Measurements from ENCODE around the gene SSR3.

SSR3 gene

GRCh38 chr3:156535162-156535627 lies 19.7 kb downstream of the SSR3 start:
- peak; percentile 16 for DNase-seq

GRCh38 chr3:156533205-156533604 lies 21.7 kb downstream of the SSR3 start:
- no peak for DNase-seq

GRCh38 chr3:156532730-156533129 lies 22.2 kb downstream of the SSR3 start:
- DNase-seq: no peak

- DNase-seq: no peak
These were observed 23.9 kb downstream of the SSR3 start for GRCh38 chr3:156530980-156531379.

GRCh38 chr3:156527060-156527459 lies 27.9 kb downstream of the SSR3 start:
- DNase-seq: no peak

GRCh38 chr3:156525808-156526207 lies 29.1 kb downstream of the SSR3 start:
- DNase-seq: no peak

DNA sequence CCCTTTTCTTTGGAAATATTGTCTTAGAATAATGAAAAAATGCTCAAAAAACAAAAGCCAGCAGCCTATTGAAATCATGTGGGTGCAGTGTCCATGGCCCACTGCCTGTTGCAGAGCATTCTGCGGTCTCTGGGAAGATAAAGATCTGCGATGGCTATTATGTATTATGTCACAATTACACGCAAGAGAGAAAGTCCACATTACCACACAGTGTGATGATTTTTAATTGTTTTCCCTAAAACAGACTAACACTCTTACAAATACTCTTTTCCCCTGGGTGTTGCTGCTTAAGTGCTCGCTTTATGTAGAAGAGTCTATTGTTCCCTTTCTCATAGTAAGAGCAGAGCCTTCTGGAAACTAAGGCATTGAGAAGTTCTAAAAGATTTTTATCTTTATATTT lies 32.2 kb downstream of the SSR3 start:
- DNase-seq: peak; percentile 16

- no peak for DNase-seq
These were observed 35.2 kb downstream of the SSR3 start for GRCh38 chr3:156519758-156520162.

DNA sequence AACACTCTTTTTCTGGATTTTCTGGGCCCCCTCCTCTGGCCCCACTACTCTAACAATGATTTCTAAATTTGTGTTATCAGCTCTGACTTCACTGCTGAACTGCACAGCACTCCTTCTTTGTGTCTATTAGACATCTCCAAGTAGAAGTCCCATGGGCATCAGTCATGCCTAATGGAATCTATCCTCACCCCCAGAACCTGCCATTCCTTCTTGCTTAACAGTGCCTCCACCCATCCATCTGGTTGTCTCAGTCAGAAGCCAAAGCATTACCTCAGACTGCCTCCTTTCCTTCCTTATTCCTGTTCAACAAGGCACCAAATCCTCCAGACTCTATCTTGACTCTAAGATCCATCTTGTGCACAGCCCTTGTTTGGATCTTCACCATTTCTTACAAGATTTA lies 36.2 kb downstream of the SSR3 start:
- DNase-seq: peak; percentile 3

GRCh38 chr3:156516961-156517360 lies 38.0 kb downstream of the SSR3 start:
- no peak for DNase-seq

DNA sequence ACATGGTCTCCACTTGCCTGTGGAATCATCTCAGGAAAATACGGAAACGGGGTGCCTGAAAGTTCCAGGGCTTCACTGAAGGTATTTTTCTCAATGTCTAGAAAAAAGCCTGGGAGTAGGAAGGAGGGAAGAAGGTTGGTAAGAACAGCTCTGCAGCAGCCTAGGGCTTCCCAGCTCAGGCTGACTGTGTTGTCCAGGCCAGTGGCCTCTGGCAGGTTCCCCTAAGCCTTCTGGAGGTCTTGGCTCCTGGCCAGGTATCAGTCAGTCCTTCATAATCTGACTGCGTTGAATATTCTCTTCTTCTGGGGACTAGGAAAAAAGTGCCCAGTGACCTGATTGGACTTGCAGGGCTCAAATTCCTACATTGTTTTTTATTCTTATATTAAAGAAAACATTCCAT lies 38.6 kb downstream of the SSR3 start:
- DNase-seq: peak; percentile 12

DNA sequence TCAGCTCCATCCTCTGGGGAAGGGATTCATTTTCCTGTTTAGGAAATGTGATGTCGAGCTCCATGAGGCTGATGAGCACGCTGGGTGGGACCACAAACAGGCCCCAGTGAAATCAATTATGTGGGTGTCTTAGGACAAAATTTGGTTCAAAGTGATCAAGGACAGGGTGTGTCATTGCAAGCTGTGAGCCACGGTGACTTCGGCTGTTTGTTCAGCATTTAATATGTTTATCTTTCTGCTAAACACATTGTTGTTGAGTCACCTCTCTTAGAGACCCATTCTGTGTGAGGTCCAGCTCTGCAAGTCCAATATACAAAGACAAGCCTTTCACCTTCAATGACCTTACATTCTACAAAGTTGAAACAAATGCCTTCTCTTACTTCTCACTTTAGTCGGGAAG lies 41.3 kb downstream of the SSR3 start:
- DNase-seq: peak; percentile 47

GRCh38 chr3:156511987-156512677 lies 42.8 kb downstream of the SSR3 start:
- DNase-seq: peak; percentile 3

DNA sequence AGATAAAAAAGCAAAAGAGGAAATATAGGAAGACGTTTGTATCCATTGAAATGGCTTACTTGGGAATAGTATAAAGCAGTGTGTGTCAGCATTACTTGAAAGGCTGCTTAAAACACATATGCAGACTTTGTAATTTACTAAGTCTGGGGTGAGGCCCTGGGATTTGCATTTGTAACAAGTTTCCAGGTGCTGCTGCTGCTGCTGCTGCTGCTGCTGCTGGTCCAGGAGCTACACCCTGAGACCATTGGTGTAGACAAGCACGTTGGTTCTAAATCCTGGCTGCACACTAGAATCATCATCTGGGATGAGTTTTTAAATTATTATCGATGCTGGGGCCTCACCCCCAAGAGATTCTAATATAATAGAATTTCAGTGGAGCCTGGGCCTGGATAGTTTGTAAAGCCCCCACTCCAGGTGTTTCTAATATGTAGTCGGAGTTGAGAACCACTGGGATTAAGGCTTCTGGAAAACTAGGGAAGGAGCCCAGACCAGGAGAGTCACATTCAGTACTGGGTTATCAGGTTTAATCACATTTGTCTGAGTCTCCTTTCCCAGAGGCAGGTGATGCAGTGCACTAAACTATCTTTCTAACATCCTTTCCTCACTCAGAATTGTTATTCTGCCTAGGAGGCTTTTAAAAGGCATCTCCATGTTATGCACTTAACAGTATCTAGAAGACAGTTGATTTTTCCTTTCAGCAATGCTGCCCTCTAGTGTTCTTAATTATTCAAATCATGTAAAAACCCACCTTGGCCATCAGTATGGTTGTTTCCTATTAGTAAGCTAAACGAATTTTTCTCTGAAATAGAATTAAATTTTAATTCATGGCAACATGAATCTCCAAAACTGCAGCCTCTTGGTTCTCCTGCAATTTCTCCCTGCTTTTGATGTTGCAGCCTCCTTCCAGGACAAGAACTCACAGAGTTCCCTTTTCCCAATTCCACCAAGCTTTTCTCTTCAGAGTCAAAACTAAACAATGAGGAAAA lies 45.4 kb downstream of the SSR3 start:
- DNase-seq: peak; percentile 50

DNA sequence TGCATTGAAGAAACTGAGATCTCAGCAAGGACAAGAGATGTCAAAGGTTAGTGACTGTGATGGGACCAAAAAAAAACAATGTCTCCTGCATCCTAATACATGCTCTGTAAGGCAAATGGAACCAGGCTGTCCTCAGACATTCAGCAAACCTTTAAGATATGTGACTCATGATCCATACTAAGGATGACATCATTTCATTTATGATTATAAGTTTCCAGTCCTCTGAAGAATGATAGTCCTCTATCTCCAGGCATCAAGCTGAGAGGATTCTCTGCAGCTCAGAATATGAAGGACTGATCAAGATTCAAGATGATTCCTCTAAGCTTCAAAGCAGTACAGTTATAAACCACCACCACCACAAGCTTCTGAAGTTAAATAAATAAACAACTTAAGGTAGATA lies 47.6 kb downstream of the SSR3 start:
- no peak for DNase-seq

DNA sequence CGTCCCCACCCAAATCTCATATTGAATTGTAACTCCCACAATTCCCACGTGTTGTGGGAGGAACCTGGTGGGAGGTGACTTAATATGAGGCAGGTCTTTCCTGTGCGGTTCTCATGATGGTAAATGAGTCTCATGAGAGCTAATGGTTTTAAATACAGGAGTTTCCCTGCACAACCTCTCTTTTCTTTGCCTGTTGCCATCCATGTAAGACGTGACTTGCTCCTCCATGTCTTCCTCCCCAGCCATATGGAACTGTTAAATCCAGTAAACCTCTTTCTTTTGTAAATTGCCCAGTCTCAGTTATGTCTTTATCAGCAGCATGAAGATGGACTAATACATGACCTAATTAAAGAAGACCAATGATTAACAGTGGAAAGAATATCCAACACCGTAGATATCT lies 56.6 kb downstream of the SSR3 start:
- no peak for DNase-seq

- no peak for DNase-seq
These were observed 57.6 kb downstream of the SSR3 start for GRCh38 chr3:156497326-156497725.

DNA sequence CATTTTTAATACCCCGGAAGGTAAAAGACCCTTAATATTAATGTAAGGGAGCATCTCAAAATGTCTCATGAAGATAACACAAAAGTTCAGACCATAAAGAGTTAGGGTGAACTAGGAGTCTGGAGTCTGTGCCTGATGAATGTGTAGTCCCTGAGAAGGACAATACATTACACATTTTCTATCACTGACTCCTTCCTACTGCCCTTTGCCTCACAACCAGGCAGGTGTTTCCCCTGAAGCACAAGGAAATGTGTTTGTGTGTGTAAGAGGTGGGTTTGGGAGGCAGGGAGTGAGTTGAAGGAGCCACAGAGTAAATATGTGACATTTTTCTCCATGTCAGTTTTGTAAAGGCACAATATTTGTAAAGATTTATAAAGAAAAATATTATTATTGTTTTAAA lies 59.1 kb downstream of the SSR3 start:
- DNase-seq: no peak

- no peak for DNase-seq
These were observed 61.0 kb downstream of the SSR3 start for GRCh38 chr3:156493887-156494286.

DNA sequence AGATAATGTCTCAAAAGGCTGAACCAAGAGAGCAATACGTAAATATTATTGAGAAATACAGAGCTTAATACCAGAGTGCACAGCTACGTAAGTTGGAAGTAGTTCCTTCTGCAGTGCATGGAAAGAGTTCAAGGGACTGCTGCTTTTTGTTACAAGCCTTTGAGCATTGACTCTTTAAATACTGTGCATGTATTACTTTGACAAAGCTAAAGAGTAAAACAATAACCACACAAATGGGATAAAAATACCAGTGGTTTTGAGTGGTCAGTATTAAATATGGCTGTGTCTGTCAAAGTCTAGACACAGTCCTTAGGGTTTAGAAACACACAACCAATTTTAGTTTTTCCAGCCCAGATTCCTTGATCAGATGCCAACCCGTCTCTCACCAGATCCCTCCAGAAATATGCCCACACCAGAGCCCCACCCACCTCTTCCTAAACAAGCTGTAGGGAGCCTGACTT lies 62.1 kb downstream of the SSR3 start:
- no peak for DNase-seq

- no peak for DNase-seq
These were observed 63.7 kb downstream of the SSR3 start for GRCh38 chr3:156491192-156491591.

Data from NCI-H69 (cell line).